PC-9 (cell line): ENCODE results near the gene CARMIL3. TPM values are rescaled to one million over a fixed set of nuclear protein-coding genes. Genes with fewer than 3 reads are reported as not detected.
"Not testable (repeated sequence)": the region's sequence is repeated elsewhere in the genome, so short reads cannot be mapped to it uniquely, and the experiment has no call there.

Source experiments
- BruUV-seq: library from RNA; stranded (reverse); fragments of 400-500 nt; replicated peaks from 2 replicates; lab custom pipeline; 2021; lab: Mats Ljungman, UMichigan
- CTCF ChIA-PET: fragments of 300-600 bp; sonication (Branson Sonifier 250); formaldehyde crosslinking; loops from one replicate; lab custom pipeline; 2022; ENCODE audit warnings: antibody characterized with exemption; lab: Charles Lee
- POLR2A ChIA-PET: fragments of 300-600 bp; sonication (Branson Sonifier 250); formaldehyde crosslinking; loops from one replicate; lab custom pipeline; 2022; ENCODE audit warnings: antibody characterized with exemption; ENCODE audit not compliant: unreplicated experiment; lab: Charles Lee
- DNase-seq, 2 experiments: peaks; one replicate each; pipeline versions ENCODE4 v3.0.0 to v3.0.0-alpha.2; 2015 to 2022; ENCODE audit warnings: mixed read lengths in 1 of 2
- H2AFZ ChIP-seq: fragments of 200-600 bp; sonication (generic); 2 replicates; pipeline ENCODE4 v1.8.1; 2017; ENCODE audit warnings: antibody characterized with exemption
- H3F3A ChIP-seq: fragments of 200-600 bp; sonication (generic); 2 replicates; pipeline ENCODE4 v1.8.1; 2017; ENCODE audit warnings: antibody characterized with exemption, mild to moderate bottlenecking, low read depth; ENCODE audit not compliant: insufficient read depth
- H3K27ac ChIP-seq: fragments of 200-600 bp; sonication (generic); 2 replicates; pipeline ENCODE4 v1.6.1; 2016; ENCODE audit warnings: mixed run types
- H3K27me3 ChIP-seq: fragments of 200-600 bp; sonication (generic); 2 replicates; pipeline ENCODE4 v1.6.1; 2016; ENCODE audit warnings: low read depth, mixed run types; ENCODE audit not compliant: insufficient read depth
- H3K36me3 ChIP-seq: fragments of 200-600 bp; sonication (generic); 2 replicates; pipeline ENCODE4 v1.6.1; 2016; ENCODE audit warnings: low read depth, mixed run types
- H3K4me1 ChIP-seq: fragments of 200-600 bp; sonication (generic); replicated peaks from 2 replicates; pipeline ENCODE4 v1.6.1; 2016; ENCODE audit warnings: mixed run types; ENCODE audit not compliant: insufficient read depth
- H3K4me2 ChIP-seq: fragments of 200-600 bp; sonication (generic); 2 replicates; pipeline ENCODE4 v1.6.1; 2017; ENCODE audit warnings: mixed run types
- H3K4me3 ChIP-seq: fragments of 200-600 bp; sonication (generic); 2 replicates; pipeline ENCODE4 v1.6.1; 2016; ENCODE audit warnings: mixed run types
- H3K79me2 ChIP-seq: fragments of 200-600 bp; sonication (generic); 2 replicates; pipeline ENCODE4 v1.6.1; 2017; ENCODE audit warnings: low read depth, mixed run types
- H3K9me2 ChIP-seq: fragments of 200-600 bp; sonication (generic); 2 replicates; pipeline ENCODE4 v1.8.1; 2017; ENCODE audit warnings: mild to moderate bottlenecking; ENCODE audit not compliant: insufficient read depth
- H3K9me3 ChIP-seq: fragments of 200-600 bp; sonication (generic); 2 replicates; pipeline ENCODE4 v1.8.1; 2016; ENCODE audit warnings: low read depth; ENCODE audit not compliant: insufficient read depth
- H4K20me1 ChIP-seq: fragments of 200-600 bp; sonication (generic); 2 replicates; pipeline ENCODE4 v1.8.1; 2017; ENCODE audit not compliant: insufficient read depth
- CTCF ChIP-seq: fragments of 200-600 bp; sonication (generic); conservative IDR thresholded peaks from 2 replicates; pipeline ENCODE4 v1.6.1; 2017; ENCODE audit warnings: mixed run types, antibody characterized with exemption, mild to moderate bottlenecking, moderate library complexity
- EZH2 ChIP-seq: fragments of 200-600 bp; sonication (generic); IDR thresholded peaks from 2 replicates; pipeline ENCODE4 v1.8.0; 2017; ENCODE audit warnings: antibody characterized with exemption, low read depth
- intact Hi-C: fragments of 100-400 bp; cut with micrococcal nuclease; formaldehyde crosslinking; loops from one replicate; pipeline ENCODE4 v1.10.0; 2022; ENCODE audit not compliant: unreplicated experiment
- total RNA-seq: library from RNA; stranded (reverse); gene quantifications from 2 replicates; pipeline ENCODE4 v1.2.3, GENCODE V29; 2021

The CARMIL3 gene
- total RNA-seq, 1 experiment from 2014 or later, result not detected

GRCh38 chr14:24102357-24103048 is 50.7 kb downstream of the CARMIL3 start:
- Histone ChIP-seq H3K4me3 (no peak overlapping the region), H3K27ac (no peak overlapping the region), H3K4me1 (no peaks in the 10 kb centered on the region), H3F3A (no peaks in the 10 kb centered on the region), H3K9me3 (no peaks in the 10 kb centered on the region), H3K27me3 (no peaks in the 10 kb centered on the region), H3K9me2 (no peaks in the 10 kb centered on the region), H3K36me3 (no peaks in the 10 kb centered on the region), H3K4me2 (no peak overlapping the region), H4K20me1 (no peaks in the 10 kb centered on the region), H3K79me2 (no peaks in the 10 kb centered on the region), H2AFZ (no peak overlapping the region)
- no TSS peak for BruUV-seq
- ChIA-PET POLR2A (no interaction called here), CTCF (no interaction called here)
- intact Hi-C loops, result no loop called here
- DNase-seq, result no peak
- TF ChIP-seq CTCF (no peak), EZH2 (no peak)

GRCh38 chr14:24103451-24103850 is 51.6 kb downstream of the CARMIL3 start:
- no peaks in the 10 kb centered on the region for H3K27me3 ChIP-seq
- CTCF ChIA-PET, result no interaction called here
- POLR2A ChIA-PET, result no interaction called here
- DNase-seq, result no peak
- no peaks in the 10 kb centered on the region for H3K9me3 ChIP-seq
- intact Hi-C loops, result no loop called here
- H3K9me2 ChIP-seq, result no peaks in the 10 kb centered on the region
- H3F3A ChIP-seq, result no peaks in the 10 kb centered on the region
- H3K4me3 ChIP-seq, result no peak overlapping the region
- no peaks in the 10 kb centered on the region for H3K79me2 ChIP-seq
- H3K36me3 ChIP-seq, result no peaks in the 10 kb centered on the region
- H2AFZ ChIP-seq, result no peak overlapping the region
- BruUV-seq, result no TSS peak
- no peaks in the 10 kb centered on the region for H4K20me1 ChIP-seq
- no peak overlapping the region for H3K27ac ChIP-seq
- H3K4me2 ChIP-seq, result no peak overlapping the region
- TF ChIP-seq EZH2, result no peak
- no peak for TF ChIP-seq CTCF
- H3K4me1 ChIP-seq, result 0 out of 2 replicates have a peak, but pooled peaks cover under 1% of the 10 kb centered on the region

- BruUV-seq, result not testable (repeated sequence)
These were observed 53.9 kb downstream of the CARMIL3 start for GRCh38 chr14:24105609-24106239.

More at GRCh38 chr14:24105609-24106239, 53.9 kb downstream of the CARMIL3 start:
- Histone ChIP-seq H3K4me1 (peaks cover 19% of the 10 kb centered on the region), H3F3A (peaks cover 11% of the 10 kb centered on the region)
- H3K27me3 ChIP-seq, H3K9me2 ChIP-seq, H3K79me2 ChIP-seq, CTCF ChIA-PET, H4K20me1 ChIP-seq, H3K9me3 ChIP-seq, H3K4me2 ChIP-seq, H3K36me3 ChIP-seq, H3K27ac ChIP-seq, DNase-seq, POLR2A ChIA-PET, H2AFZ ChIP-seq, H3K4me3 ChIP-seq, intact Hi-C loops: not testable (repeated sequence)
